ENCODE data around the gene SMARCC1.

SMARCC1 gene

DNA sequence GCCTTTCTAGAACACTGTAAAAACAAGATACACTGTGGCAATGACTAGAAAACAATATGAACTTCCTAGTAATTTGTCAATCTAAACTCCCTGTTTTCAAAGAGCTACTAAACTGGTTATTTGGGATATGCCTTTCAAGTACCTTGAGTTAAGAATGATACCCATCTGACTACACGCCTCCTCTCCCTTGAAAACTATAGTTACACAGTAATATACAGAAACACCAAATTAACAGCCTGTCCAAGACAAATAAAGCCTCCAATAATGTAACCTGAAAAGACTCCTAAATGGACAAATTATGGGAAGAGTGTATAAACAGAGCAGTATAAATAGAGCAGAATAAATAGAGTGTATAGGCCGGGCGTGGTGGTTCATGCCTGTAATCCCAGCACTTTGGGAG is 70.1 kb downstream of the SMARCC1 start:
- no peaks in the 10 kb centered on the region for H3F3A ChIP-seq (ENCODE audit: insufficient read depth)
- no peak overlapping the region for H3K4me2 ChIP-seq (ENCODE audit: low read depth, low read length, poor library complexity, severe bottlenecking)
- no peak for TF ChIP-seq EZH2phosphoT487 (conservative IDR thresholded peaks at IDR 0.05; ENCODE audit: low read length)
- TF ChIP-seq, protein P1, sequence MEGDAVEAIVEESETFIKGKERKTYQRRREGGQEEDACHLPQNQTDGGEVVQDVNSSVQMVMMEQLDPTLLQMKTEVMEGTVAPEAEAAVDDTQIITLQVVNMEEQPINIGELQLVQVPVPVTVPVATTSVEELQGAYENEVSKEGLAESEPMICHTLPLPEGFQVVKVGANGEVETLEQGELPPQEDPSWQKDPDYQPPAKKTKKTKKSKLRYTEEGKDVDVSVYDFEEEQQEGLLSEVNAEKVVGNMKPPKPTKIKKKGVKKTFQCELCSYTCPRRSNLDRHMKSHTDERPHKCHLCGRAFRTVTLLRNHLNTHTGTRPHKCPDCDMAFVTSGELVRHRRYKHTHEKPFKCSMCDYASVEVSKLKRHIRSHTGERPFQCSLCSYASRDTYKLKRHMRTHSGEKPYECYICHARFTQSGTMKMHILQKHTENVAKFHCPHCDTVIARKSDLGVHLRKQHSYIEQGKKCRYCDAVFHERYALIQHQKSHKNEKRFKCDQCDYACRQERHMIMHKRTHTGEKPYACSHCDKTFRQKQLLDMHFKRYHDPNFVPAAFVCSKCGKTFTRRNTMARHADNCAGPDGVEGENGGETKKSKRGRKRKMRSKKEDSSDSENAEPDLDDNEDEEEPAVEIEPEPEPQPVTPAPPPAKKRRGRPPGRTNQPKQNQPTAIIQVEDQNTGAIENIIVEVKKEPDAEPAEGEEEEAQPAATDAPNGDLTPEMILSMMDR (IDR thresholded peaks at IDR 0.05; ENCODE audit: insufficient read depth, low read length, poor library complexity, severe bottlenecking) = no peak
- H4K20me1 ChIP-seq (ENCODE audit: low read depth, low read length) = no peaks in the 10 kb centered on the region
- H2AFZ ChIP-seq (ENCODE audit: low read depth, low read length, severe bottlenecking) = no peak overlapping the region
- H3K9ac ChIP-seq (ENCODE audit: low read length) = no peak overlapping the region
- H3K9me2 ChIP-seq (replicated peaks; ENCODE audit: insufficient read depth, low read length) = no peaks in the 10 kb centered on the region
- H3K27me3 ChIP-seq (ENCODE audit: low read length) = no peaks in the 10 kb centered on the region
- no peak overlapping the region for H3K4me3 ChIP-seq (ENCODE audit: insufficient read depth, low read length, poor library complexity, severe bottlenecking)
- peaks cover 3% of the 10 kb centered on the region; the same call in 1 of the 2 replicates for H3K79me2 ChIP-seq (ENCODE audit: insufficient read depth, low read length)
- no peak overlapping the region for H3K27ac ChIP-seq (ENCODE audit: low read depth, low read length)
- no peaks in the 10 kb centered on the region for H3K9me3 ChIP-seq (ENCODE audit: insufficient read depth, low read length)
- H3K36me3 ChIP-seq (ENCODE audit: low read length) = peaks cover 49% of the 10 kb centered on the region

DNA sequence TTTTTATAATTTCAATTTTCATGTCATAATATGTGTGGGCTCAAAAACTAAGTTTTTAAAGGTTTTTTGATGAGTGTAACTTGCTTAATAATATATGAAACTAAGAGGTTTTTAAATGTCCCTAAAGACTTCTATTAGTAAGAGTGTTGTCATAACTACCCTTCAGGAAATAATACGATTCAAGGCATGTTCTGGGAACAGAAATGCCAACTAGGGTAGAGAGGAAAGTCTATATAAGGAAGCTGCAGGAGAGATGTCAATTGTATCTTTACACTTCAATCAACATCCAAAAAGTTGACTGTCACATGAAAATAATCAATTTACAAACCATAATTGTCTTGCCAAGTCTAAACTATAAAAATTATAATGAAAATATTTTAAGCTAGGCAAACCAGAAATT is 76.3 kb downstream of the SMARCC1 start:
- Histone ChIP-seq H3K9me2 (replicated peaks; ENCODE audit: insufficient read depth, low read length) (no peaks in the 10 kb centered on the region), H3K79me2 (ENCODE audit: insufficient read depth, low read length) (0 out of 2 replicates have a peak, but pooled peaks cover 3% of the 10 kb centered on the region), H3K36me3 (ENCODE audit: low read length) (peaks cover 50% of the 10 kb centered on the region)

DNA sequence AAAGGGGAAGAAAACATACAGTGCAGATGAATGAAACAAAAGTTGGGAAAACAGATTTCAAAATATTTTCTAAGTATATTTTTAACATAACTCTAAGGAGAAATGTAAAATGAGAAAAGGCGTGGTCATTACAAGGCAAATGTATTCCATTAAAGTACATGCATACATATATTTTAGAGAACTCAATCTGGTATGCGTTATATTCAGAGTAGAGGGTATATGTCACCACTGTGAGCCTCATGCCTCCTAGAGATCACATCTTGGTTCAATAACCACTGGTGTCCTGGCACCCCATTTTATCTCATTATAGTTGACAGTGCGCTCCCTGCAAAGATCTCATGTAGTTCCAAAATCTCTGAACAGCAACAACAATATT is 77.5 kb downstream of the SMARCC1 start:
- no peak overlapping the region for H2AFZ ChIP-seq (ENCODE audit: low read depth, low read length, severe bottlenecking)
- no peak for TF ChIP-seq EZH2phosphoT487 (conservative IDR thresholded peaks at IDR 0.05; ENCODE audit: low read length)
- TF ChIP-seq, protein P1 (IDR thresholded peaks at IDR 0.05; ENCODE audit: insufficient read depth, low read length, poor library complexity, severe bottlenecking) = no peak
- no peaks in the 10 kb centered on the region for H3K9me3 ChIP-seq (ENCODE audit: insufficient read depth, low read length)
- no peak overlapping the region for H3K9ac ChIP-seq (ENCODE audit: low read length)
- H3K36me3 ChIP-seq (ENCODE audit: low read length) = peaks cover 58% of the 10 kb centered on the region
- no peak overlapping the region for H3K4me3 ChIP-seq (ENCODE audit: insufficient read depth, low read length, poor library complexity, severe bottlenecking)
- H3K79me2 ChIP-seq (ENCODE audit: insufficient read depth, low read length) = 0 out of 2 replicates have a peak, but pooled peaks cover 3% of the 10 kb centered on the region
- no peaks in the 10 kb centered on the region for H3K9me2 ChIP-seq (replicated peaks; ENCODE audit: insufficient read depth, low read length)
- no peak overlapping the region for H3K4me2 ChIP-seq (ENCODE audit: low read depth, low read length, poor library complexity, severe bottlenecking)
- no peak overlapping the region for H3K27ac ChIP-seq (ENCODE audit: low read depth, low read length)
- no peaks in the 10 kb centered on the region for H3K27me3 ChIP-seq (ENCODE audit: low read length)
- peaks cover 15% of the 10 kb centered on the region; the same call in 1 of the 2 replicates for H3F3A ChIP-seq (ENCODE audit: insufficient read depth)
- no peaks in the 10 kb centered on the region for H4K20me1 ChIP-seq (ENCODE audit: low read depth, low read length)

More for the DNA sequence above, 76.3 kb downstream of the SMARCC1 start:
- Histone ChIP-seq H3K4me3 (ENCODE audit: insufficient read depth, low read length, poor library complexity, severe bottlenecking) (no peak overlapping the region), H4K20me1 (ENCODE audit: low read depth, low read length) (no peaks in the 10 kb centered on the region), H3K27me3 (ENCODE audit: low read length) (no peaks in the 10 kb centered on the region), H3F3A (ENCODE audit: insufficient read depth) (peaks cover 8% of the 10 kb centered on the region; the same call in 1 of the 2 replicates), H3K9ac (ENCODE audit: low read length) (no peak overlapping the region), H3K27ac (ENCODE audit: low read depth, low read length) (no peak overlapping the region), H2AFZ (ENCODE audit: low read depth, low read length, severe bottlenecking) (no peak overlapping the region), H3K4me2 (ENCODE audit: low read depth, low read length, poor library complexity, severe bottlenecking) (no peak overlapping the region), H3K9me3 (ENCODE audit: insufficient read depth, low read length) (no peaks in the 10 kb centered on the region)
- TF ChIP-seq EZH2phosphoT487 (conservative IDR thresholded peaks at IDR 0.05; ENCODE audit: low read length) = no peak
- TF ChIP-seq, protein P1 (IDR thresholded peaks at IDR 0.05; ENCODE audit: insufficient read depth, low read length, poor library complexity, severe bottlenecking) = no peak
